ENCODE measurements around the gene GRID1.
"Not testable (repeated sequence)": the region's sequence is repeated elsewhere in the genome, so short reads cannot be mapped to it uniquely, and the experiment has no call there.

Gene GRID1

GRCh38 chr10:86102031-86102430 lies 264.6 kb downstream of the GRID1 start:
- in situ Hi-C loops (cut with MboI; ENCODE audit: low sequenced_read_pairs), result no loop called here

GRCh38 chr10:86100581-86101061 lies 266.0 kb downstream of the GRID1 start:
- in situ Hi-C loops (cut with MboI; ENCODE audit: low sequenced_read_pairs), result no loop called here

GRCh38 chr10:86099542-86100334 lies 266.9 kb downstream of the GRID1 start:
- in situ Hi-C loops (cut with MboI; ENCODE audit: low sequenced_read_pairs), result no loop called here

GRCh38 chr10:86098187-86098881 lies 268.3 kb downstream of the GRID1 start:
- in situ Hi-C loops (cut with MboI; ENCODE audit: low sequenced_read_pairs), result no loop called here

- in situ Hi-C loops (cut with MboI; ENCODE audit: low sequenced_read_pairs), result not testable (repeated sequence)
These were observed 271.5 kb downstream of the GRID1 start for GRCh38 chr10:86095061-86095460.

- in situ Hi-C loops (cut with MboI; ENCODE audit: low sequenced_read_pairs), result not testable (repeated sequence)
These were observed 274.3 kb downstream of the GRID1 start for GRCh38 chr10:86092311-86092710.

GRCh38 chr10:86091216-86091615 lies 275.4 kb downstream of the GRID1 start:
- in situ Hi-C loops (cut with MboI; ENCODE audit: low sequenced_read_pairs), result no loop called here

GRCh38 chr10:86090807-86091206 lies 275.8 kb downstream of the GRID1 start:
- in situ Hi-C loops (cut with MboI; ENCODE audit: low sequenced_read_pairs), result no loop called here

GRCh38 chr10:86087716-86088115 lies 278.9 kb downstream of the GRID1 start:
- in situ Hi-C loops (cut with MboI; ENCODE audit: low sequenced_read_pairs), result no loop called here

- in situ Hi-C loops (cut with MboI; ENCODE audit: low sequenced_read_pairs), result no loop called here
These were observed 280.2 kb downstream of the GRID1 start for GRCh38 chr10:86086418-86086817.

GRCh38 chr10:86085686-86086085 lies 280.9 kb downstream of the GRID1 start:
- in situ Hi-C loops (cut with MboI; ENCODE audit: low sequenced_read_pairs), result no loop called here

GRCh38 chr10:86085136-86085535 lies 281.5 kb downstream of the GRID1 start:
- in situ Hi-C loops (cut with MboI; ENCODE audit: low sequenced_read_pairs), result no loop called here

- in situ Hi-C loops (cut with MboI; ENCODE audit: low sequenced_read_pairs), result no loop called here
These were observed 282.0 kb downstream of the GRID1 start for GRCh38 chr10:86084585-86084984.

- in situ Hi-C loops (cut with MboI; ENCODE audit: low sequenced_read_pairs), result no loop called here
These were observed 282.9 kb downstream of the GRID1 start for GRCh38 chr10:86083664-86084175.

GRCh38 chr10:86083206-86083605 lies 283.4 kb downstream of the GRID1 start:
- in situ Hi-C loops (cut with MboI; ENCODE audit: low sequenced_read_pairs), result no loop called here

GRCh38 chr10:86082556-86082955 lies 284.0 kb downstream of the GRID1 start:
- in situ Hi-C loops (cut with MboI; ENCODE audit: low sequenced_read_pairs), result no loop called here

- in situ Hi-C loops (cut with MboI; ENCODE audit: low sequenced_read_pairs), result no loop called here
These were observed 287.5 kb downstream of the GRID1 start for GRCh38 chr10:86079088-86079487.

- in situ Hi-C loops (cut with MboI; ENCODE audit: low sequenced_read_pairs), result no loop called here
These were observed 288.0 kb downstream of the GRID1 start for GRCh38 chr10:86078639-86079035.

GRCh38 chr10:86077871-86078638 lies 288.5 kb downstream of the GRID1 start:
- in situ Hi-C loops (cut with MboI; ENCODE audit: low sequenced_read_pairs), result no loop called here

GRCh38 chr10:86077271-86077670 lies 289.3 kb downstream of the GRID1 start:
- in situ Hi-C loops (cut with MboI; ENCODE audit: low sequenced_read_pairs), result no loop called here

- in situ Hi-C loops (cut with MboI; ENCODE audit: low sequenced_read_pairs), result not testable (repeated sequence)
These were observed 290.1 kb downstream of the GRID1 start for GRCh38 chr10:86076497-86076896.

Measured in hTERT RPE-1 (cell line).